ENCODE results near the gene EXD3. TPM values are rescaled to one million over a fixed set of nuclear protein-coding genes. Genes with fewer than 3 reads are reported as not detected.

Gene EXD3
- total and polyA plus RNA-seq, 2 donors (not counting 1 experiment from before 2014, with no cell fraction given): 2.6 to 13.0 TPM

GRCh38 chr9:137417161-137418021 is 5.6 kb downstream of the EXD3 start:
- no peak overlapping the region for H3K27ac ChIP-seq (ENCODE audit: insufficient read depth, low read length)
- H3K4me1 ChIP-seq (ENCODE audit: control insufficient read depth, extremely low read depth, insufficient read depth, low read length): peaks cover 5% of the 10 kb centered on the region
- H3K27me3 ChIP-seq (ENCODE audit: control insufficient read depth, insufficient read depth, low read length): no peaks in the 10 kb centered on the region
- peaks cover 2% of the 10 kb centered on the region for H3K79me2 ChIP-seq (ENCODE audit: control insufficient read depth, insufficient read depth, low read length)
- no peak for TF ChIP-seq EZH2 (IDR thresholded peaks at IDR 0.05; ENCODE audit: low read length, missing control alignments)
- TF ChIP-seq CTCF (conservative IDR thresholded peaks at IDR 0.05 in 1 of 2, IDR thresholded peaks at IDR 0.05 in 1 of 2; ENCODE audit: low read depth in 1 of 2, low read length in 2 of 2): no peak
- no peak for DNase-seq (ENCODE audit: low read depth in 2 of 2)
- H3K9me3 ChIP-seq (ENCODE audit: control insufficient read depth, insufficient read depth, low read depth, low read length): no peaks in the 10 kb centered on the region
- no peaks in the 10 kb centered on the region for H3K36me3 ChIP-seq (ENCODE audit: control insufficient read depth, insufficient read depth, low read length)
- H2AFZ ChIP-seq (ENCODE audit: low read length): no peak overlapping the region
- no peak overlapping the region for H3K4me2 ChIP-seq (ENCODE audit: extremely low read depth, insufficient read depth, low read length)
- peak overlapping the region; percentile 13 for H3K9ac ChIP-seq (ENCODE audit: insufficient read depth, low read length)
- no peaks in the 10 kb centered on the region for H4K20me1 ChIP-seq (ENCODE audit: control insufficient read depth, extremely low read depth, insufficient read depth, low read length)
- peak overlapping the region in 1 of 4 experiments; percentile 27 for H3K4me3 ChIP-seq (replicated peaks in 1 of 4; ENCODE audit: control extremely low read depth in 1 of 4, insufficient read depth in 1 of 4, low read depth in 3 of 4, low read length in 4 of 4)

GRCh38 chr9:137416563-137417151 is 6.3 kb downstream of the EXD3 start:
- Histone ChIP-seq H3K79me2 (ENCODE audit: control insufficient read depth, insufficient read depth, low read length) (peaks cover 2% of the 10 kb centered on the region), H3K4me2 (ENCODE audit: extremely low read depth, insufficient read depth, low read length) (no peak overlapping the region), H3K27me3 (ENCODE audit: control insufficient read depth, insufficient read depth, low read length) (no peaks in the 10 kb centered on the region), H3K9ac (ENCODE audit: insufficient read depth, low read length) (no peak overlapping the region), H3K4me3 (replicated peaks in 1 of 4; ENCODE audit: control extremely low read depth in 1 of 4, insufficient read depth in 1 of 4, low read depth in 3 of 4, low read length in 4 of 4) (no peak overlapping the region), H2AFZ (ENCODE audit: low read length) (no peak overlapping the region), H3K4me1 (ENCODE audit: control insufficient read depth, extremely low read depth, insufficient read depth, low read length) (peaks cover 12% of the 10 kb centered on the region), H3K36me3 (ENCODE audit: control insufficient read depth, insufficient read depth, low read length) (no peaks in the 10 kb centered on the region), H3K27ac (ENCODE audit: insufficient read depth, low read length) (no peak overlapping the region), H4K20me1 (ENCODE audit: control insufficient read depth, extremely low read depth, insufficient read depth, low read length) (no peaks in the 10 kb centered on the region), H3K9me3 (ENCODE audit: control insufficient read depth, insufficient read depth, low read depth, low read length) (no peaks in the 10 kb centered on the region)
- no peak for TF ChIP-seq EZH2 (IDR thresholded peaks at IDR 0.05; ENCODE audit: low read length, missing control alignments)
- TF ChIP-seq CTCF (conservative IDR thresholded peaks at IDR 0.05 in 1 of 2, IDR thresholded peaks at IDR 0.05 in 1 of 2; ENCODE audit: low read depth in 1 of 2, low read length in 2 of 2): no peak
- no peak for DNase-seq (ENCODE audit: low read depth in 2 of 2)

GRCh38 chr9:137416006-137416562 is 6.9 kb downstream of the EXD3 start:
- no peak overlapping the region for H3K4me3 ChIP-seq (replicated peaks in 1 of 4; ENCODE audit: control extremely low read depth in 1 of 4, insufficient read depth in 1 of 4, low read depth in 3 of 4, low read length in 4 of 4)
- peaks cover 15% of the 10 kb centered on the region for H3K4me1 ChIP-seq (ENCODE audit: control insufficient read depth, extremely low read depth, insufficient read depth, low read length)
- H3K36me3 ChIP-seq (ENCODE audit: control insufficient read depth, insufficient read depth, low read length): no peaks in the 10 kb centered on the region
- H3K79me2 ChIP-seq (ENCODE audit: control insufficient read depth, insufficient read depth, low read length): no peaks in the 10 kb centered on the region
- DNase-seq (ENCODE audit: low read depth in 2 of 2): no peak
- H3K27me3 ChIP-seq (ENCODE audit: control insufficient read depth, insufficient read depth, low read length): no peaks in the 10 kb centered on the region
- no peak overlapping the region for H2AFZ ChIP-seq (ENCODE audit: low read length)
- no peak for TF ChIP-seq EZH2 (IDR thresholded peaks at IDR 0.05; ENCODE audit: low read length, missing control alignments)
- TF ChIP-seq CTCF (conservative IDR thresholded peaks at IDR 0.05 in 1 of 2, IDR thresholded peaks at IDR 0.05 in 1 of 2; ENCODE audit: low read depth in 1 of 2, low read length in 2 of 2): no peak
- H3K4me2 ChIP-seq (ENCODE audit: extremely low read depth, insufficient read depth, low read length): no peak overlapping the region
- no peak overlapping the region for H3K27ac ChIP-seq (ENCODE audit: insufficient read depth, low read length)
- H3K9me3 ChIP-seq (ENCODE audit: control insufficient read depth, insufficient read depth, low read depth, low read length): no peaks in the 10 kb centered on the region
- no peaks in the 10 kb centered on the region for H4K20me1 ChIP-seq (ENCODE audit: control insufficient read depth, extremely low read depth, insufficient read depth, low read length)
- no peak overlapping the region for H3K9ac ChIP-seq (ENCODE audit: insufficient read depth, low read length)
